ENCODE data around the gene TMEM50B. TPM values are rescaled to one million over a fixed set of nuclear protein-coding genes. Genes with fewer than 3 reads are reported as not detected.
"Not testable (repeated sequence)": the region's sequence is repeated elsewhere in the genome, so short reads cannot be mapped to it uniquely, and the experiment has no call there.

The TMEM50B gene
- total RNA-seq, 1 donor from 2014 or later: 39.5 TPM

- no peak for DNase-seq (ENCODE audit: low spot score in 2 of 2, unreplicated experiment in 2 of 2)
- Mint-ChIP-seq H3K4me1 (peaks cover 32% of the 10 kb centered on the region), H3K27me3 (ENCODE audit: low read depth) (no peaks in the 10 kb centered on the region), H3K27ac (peak overlapping the region; percentile 86), H3K9me3 (peaks cover 3% of the 10 kb centered on the region), H3K4me3 (no peak overlapping the region), H3K36me3 (peaks cover 32% of the 10 kb centered on the region)
- TF ChIP-seq CTCF (IDR thresholded peaks at IDR 0.05; ENCODE audit: unreplicated experiment): no peak
These were observed 61.1 kb downstream of the TMEM50B start for GRCh38 chr21:33418691-33419090.

GRCh38 chr21:33414926-33415325 lies 64.8 kb downstream of the TMEM50B start:
- no peak for TF ChIP-seq CTCF (IDR thresholded peaks at IDR 0.05; ENCODE audit: unreplicated experiment)
- peaks cover 48% of the 10 kb centered on the region for H3K4me1 Mint-ChIP-seq
- peaks cover 16% of the 10 kb centered on the region for H3K36me3 Mint-ChIP-seq
- peak overlapping the region; percentile 75 for H3K27ac Mint-ChIP-seq
- no peaks in the 10 kb centered on the region for H3K27me3 Mint-ChIP-seq (ENCODE audit: low read depth)
- H3K4me3 Mint-ChIP-seq: no peak overlapping the region
- no peaks in the 10 kb centered on the region for H3K9me3 Mint-ChIP-seq
- no peak for DNase-seq (ENCODE audit: low spot score in 2 of 2, unreplicated experiment in 2 of 2)

GRCh38 chr21:33414068-33414467 lies 65.7 kb downstream of the TMEM50B start:
- Mint-ChIP-seq H3K4me3 (no peak overlapping the region), H3K36me3 (peaks cover 15% of the 10 kb centered on the region), H3K27me3 (ENCODE audit: low read depth) (no peaks in the 10 kb centered on the region), H3K27ac (no peak overlapping the region), H3K9me3 (no peaks in the 10 kb centered on the region), H3K4me1 (peaks cover 42% of the 10 kb centered on the region)
- TF ChIP-seq CTCF (IDR thresholded peaks at IDR 0.05; ENCODE audit: unreplicated experiment): no peak
- DNase-seq (ENCODE audit: low spot score in 2 of 2, unreplicated experiment in 2 of 2): no peak

GRCh38 chr21:33412832-33413519 lies 66.8 kb downstream of the TMEM50B start:
- no peaks in the 10 kb centered on the region for H3K27me3 Mint-ChIP-seq (ENCODE audit: low read depth)
- no peak for TF ChIP-seq CTCF (IDR thresholded peaks at IDR 0.05; ENCODE audit: unreplicated experiment)
- DNase-seq (ENCODE audit: low spot score in 2 of 2, unreplicated experiment in 2 of 2): no peak
- H3K27ac Mint-ChIP-seq: peak overlapping the region; percentile 91
- H3K9me3 Mint-ChIP-seq: no peaks in the 10 kb centered on the region
- peak overlapping the region; percentile 9 for H3K4me3 Mint-ChIP-seq
- H3K36me3 Mint-ChIP-seq: peaks cover 18% of the 10 kb centered on the region
- peaks cover 36% of the 10 kb centered on the region for H3K4me1 Mint-ChIP-seq

- not testable (repeated sequence) for H3K27me3 Mint-ChIP-seq (ENCODE audit: low read depth); H3K4me3 Mint-ChIP-seq; H3K9me3 Mint-ChIP-seq; DNase-seq (ENCODE audit: low spot score in 2 of 2, unreplicated experiment in 2 of 2)
- peak overlapping the region; percentile 91 for H3K27ac Mint-ChIP-seq
- H3K4me1 Mint-ChIP-seq: peaks cover 34% of the 10 kb centered on the region
- peaks cover 18% of the 10 kb centered on the region for H3K36me3 Mint-ChIP-seq
These were observed 67.3 kb downstream of the TMEM50B start for GRCh38 chr21:33412439-33412831.

- peaks cover 18% of the 10 kb centered on the region for H3K36me3 Mint-ChIP-seq
- H3K4me1 Mint-ChIP-seq: peaks cover 35% of the 10 kb centered on the region
- no peak for TF ChIP-seq CTCF (IDR thresholded peaks at IDR 0.05; ENCODE audit: unreplicated experiment)
- peak overlapping the region; percentile 74 for H3K27ac Mint-ChIP-seq
- no peaks in the 10 kb centered on the region for H3K27me3 Mint-ChIP-seq (ENCODE audit: low read depth)
- no peaks in the 10 kb centered on the region for H3K9me3 Mint-ChIP-seq
- no peak for DNase-seq (ENCODE audit: low spot score in 2 of 2, unreplicated experiment in 2 of 2)
- no peak overlapping the region for H3K4me3 Mint-ChIP-seq
These were observed 67.8 kb downstream of the TMEM50B start for GRCh38 chr21:33411949-33412430.

All from mesothelial cell of epicardium (in vitro differentiated cells).